ENCODE data around the gene SEC14L6.
"Not testable (repeated sequence)": the region's sequence is repeated elsewhere in the genome, so short reads cannot be mapped to it uniquely, and the experiment has no call there.

SEC14L6 gene

DNA sequence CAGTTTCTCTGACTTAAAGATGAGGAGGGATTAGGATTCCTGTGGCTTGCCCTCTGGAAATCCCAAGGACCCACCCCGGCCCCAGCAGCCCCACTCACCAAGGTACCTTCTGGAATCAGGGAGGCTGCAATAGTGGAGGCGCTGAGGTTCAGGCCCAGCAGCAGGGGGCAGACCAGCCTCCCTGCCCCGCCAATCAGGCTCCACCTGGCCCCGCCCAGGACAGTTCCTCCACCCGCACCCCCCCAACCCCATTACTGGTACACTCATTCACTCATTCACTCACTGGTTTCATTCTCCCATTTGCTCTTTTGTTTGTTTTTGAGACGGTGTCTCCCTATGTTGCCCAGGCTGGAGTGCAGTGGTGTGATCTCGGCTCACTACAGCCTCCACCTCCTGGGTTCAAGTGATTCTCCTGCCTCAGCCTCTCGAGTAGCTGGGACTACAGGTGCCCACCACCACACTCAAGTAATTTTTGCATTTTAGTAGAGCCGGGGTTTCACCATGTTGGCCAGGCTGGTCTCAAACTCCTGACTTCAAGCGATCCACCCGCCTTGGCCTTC lies 14.2 kb upstream of the SEC14L6 start:
- H3K4me3 ChIP-seq (replicated peaks; ENCODE audit: low read depth, low read length); DNase-seq (ENCODE audit: extremely low read depth, low read depth): not testable (repeated sequence)
- TF ChIP-seq, protein P1, sequence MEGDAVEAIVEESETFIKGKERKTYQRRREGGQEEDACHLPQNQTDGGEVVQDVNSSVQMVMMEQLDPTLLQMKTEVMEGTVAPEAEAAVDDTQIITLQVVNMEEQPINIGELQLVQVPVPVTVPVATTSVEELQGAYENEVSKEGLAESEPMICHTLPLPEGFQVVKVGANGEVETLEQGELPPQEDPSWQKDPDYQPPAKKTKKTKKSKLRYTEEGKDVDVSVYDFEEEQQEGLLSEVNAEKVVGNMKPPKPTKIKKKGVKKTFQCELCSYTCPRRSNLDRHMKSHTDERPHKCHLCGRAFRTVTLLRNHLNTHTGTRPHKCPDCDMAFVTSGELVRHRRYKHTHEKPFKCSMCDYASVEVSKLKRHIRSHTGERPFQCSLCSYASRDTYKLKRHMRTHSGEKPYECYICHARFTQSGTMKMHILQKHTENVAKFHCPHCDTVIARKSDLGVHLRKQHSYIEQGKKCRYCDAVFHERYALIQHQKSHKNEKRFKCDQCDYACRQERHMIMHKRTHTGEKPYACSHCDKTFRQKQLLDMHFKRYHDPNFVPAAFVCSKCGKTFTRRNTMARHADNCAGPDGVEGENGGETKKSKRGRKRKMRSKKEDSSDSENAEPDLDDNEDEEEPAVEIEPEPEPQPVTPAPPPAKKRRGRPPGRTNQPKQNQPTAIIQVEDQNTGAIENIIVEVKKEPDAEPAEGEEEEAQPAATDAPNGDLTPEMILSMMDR (IDR thresholded peaks at IDR 0.05; ENCODE audit: low read depth, low read length, missing control alignments) = peak; percentile 20

DNA sequence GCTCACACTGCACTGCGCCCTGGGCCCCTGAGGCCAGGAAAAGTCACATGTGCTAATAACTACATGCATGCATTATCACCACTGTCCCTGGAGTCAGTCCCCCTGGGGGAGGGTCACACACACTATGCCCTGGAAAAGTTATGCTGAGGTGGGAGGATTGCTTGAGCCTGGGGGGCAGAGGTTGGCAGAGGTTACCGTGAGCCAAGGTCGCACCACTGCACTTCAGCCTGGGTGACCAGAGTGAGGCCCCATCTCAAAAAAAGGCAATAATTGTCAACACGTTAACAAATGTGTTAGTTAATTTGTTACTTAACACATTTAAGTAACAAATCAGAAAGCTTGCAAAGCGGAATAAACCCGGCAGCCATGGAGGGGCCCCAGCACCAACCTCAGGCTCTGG lies 13.3 kb upstream of the SEC14L6 start:
- no peak for DNase-seq (ENCODE audit: extremely low read depth, low read depth)
- TF ChIP-seq, protein P1 (IDR thresholded peaks at IDR 0.05; ENCODE audit: low read depth, low read length, missing control alignments) = no peak
- H3K4me3 ChIP-seq (replicated peaks; ENCODE audit: low read depth, low read length) = no peak overlapping the region

DNA sequence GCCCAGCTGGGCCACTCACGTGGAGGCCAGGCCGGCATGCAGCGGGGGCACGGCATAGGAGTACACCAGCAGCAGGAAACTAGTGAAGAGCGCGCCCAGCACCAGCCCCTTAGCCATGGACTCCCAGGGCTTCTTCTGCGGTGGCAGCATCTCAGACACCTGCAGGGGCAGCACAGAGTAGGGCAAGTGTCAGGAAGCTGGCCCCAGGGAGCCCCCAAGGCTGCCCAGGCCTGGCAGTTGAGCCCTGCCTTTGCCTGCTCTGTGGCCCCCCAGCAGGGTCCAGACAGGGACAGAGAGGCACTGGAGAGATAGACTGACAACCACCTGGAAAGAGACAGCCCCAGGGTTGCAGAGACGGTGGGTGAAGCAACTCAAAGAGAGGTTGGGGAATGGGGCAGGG lies 10.7 kb upstream of the SEC14L6 start:
- TF ChIP-seq, protein P1 (IDR thresholded peaks at IDR 0.05; ENCODE audit: low read depth, low read length, missing control alignments) = no peak

DNA sequence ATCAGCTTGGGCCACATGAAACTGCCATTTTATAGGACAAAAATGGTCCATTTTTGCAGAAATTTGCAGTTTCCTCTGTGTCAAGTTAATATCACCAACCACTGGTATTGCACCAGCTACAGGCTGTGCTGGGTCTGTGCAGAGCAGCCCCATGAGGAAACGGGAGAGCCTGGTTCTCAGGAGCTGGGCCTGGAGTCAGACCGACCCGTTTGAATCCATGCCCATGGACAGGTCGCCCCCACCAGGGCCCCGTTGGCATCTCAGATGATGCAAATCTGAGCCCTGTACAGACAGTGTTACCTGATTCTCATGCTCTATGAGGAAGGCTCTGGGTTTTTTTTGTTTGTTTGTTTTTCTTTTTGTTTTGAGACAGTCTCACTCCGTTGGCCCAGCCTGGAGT lies 9.8 kb upstream of the SEC14L6 start:
- DNase-seq (ENCODE audit: extremely low read depth, low read depth) = no peak
- TF ChIP-seq, protein P1 (IDR thresholded peaks at IDR 0.05; ENCODE audit: low read depth, low read length, missing control alignments) = no peak

More for the DNA sequence above, 10.7 kb upstream of the SEC14L6 start:
- DNase-seq (ENCODE audit: extremely low read depth, low read depth) = no peak
- no peak overlapping the region for H3K4me3 ChIP-seq (replicated peaks; ENCODE audit: low read depth, low read length)

DNA sequence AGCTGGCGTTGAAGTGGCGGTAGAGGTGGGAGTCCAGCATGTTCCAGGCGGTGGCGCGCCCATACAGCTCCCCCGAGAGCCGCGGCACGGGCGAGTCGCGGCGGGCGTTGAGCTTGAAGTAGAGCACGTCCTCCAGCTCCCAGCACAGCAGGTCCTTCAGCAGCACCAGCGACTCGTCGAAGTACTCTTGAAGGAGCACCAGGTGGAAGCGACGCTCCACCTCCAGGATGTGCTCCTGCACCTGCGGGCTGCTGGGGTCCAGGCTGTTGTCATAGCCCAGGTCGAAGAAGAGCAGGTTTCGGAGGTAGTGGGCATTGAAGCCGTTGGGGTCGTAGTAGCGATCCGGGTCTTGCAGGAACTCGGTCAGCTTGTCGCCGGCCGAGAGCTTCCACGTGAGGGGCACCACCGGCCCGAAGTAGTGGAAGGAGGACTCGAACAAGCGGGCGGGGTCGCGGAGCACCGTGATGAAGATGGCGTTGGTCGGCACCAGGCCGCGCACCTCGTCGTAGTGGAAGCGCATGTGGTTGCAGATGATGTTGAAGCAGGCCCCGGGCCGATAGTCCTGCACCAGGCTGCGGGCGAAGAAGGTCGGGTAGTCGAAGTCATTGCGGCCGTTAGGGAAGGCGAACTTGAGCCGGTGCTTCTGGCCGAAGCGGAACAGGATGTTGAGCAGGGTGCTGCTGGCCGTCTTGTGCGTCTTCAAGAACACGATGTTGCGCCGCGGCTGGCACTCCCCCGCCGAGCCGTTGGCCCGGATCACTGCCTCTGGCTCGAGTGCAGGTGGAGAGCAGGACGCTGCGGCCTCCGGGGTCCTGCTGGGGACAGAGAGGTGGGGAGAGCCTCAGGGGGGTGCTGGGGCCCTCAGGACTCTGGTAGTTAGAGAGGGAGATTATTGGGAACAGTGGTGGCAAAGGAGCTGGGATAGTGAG lies 9.0 kb upstream of the SEC14L6 start:
- no peak overlapping the region for H3K4me3 ChIP-seq (replicated peaks; ENCODE audit: low read depth, low read length)
- DNase-seq (ENCODE audit: extremely low read depth, low read depth) = no peak
- TF ChIP-seq, protein P1 (IDR thresholded peaks at IDR 0.05; ENCODE audit: low read depth, low read length, missing control alignments) = no peak

More for the DNA sequence above, 9.8 kb upstream of the SEC14L6 start:
- H3K4me3 ChIP-seq (replicated peaks; ENCODE audit: low read depth, low read length) = no peak overlapping the region

DNA sequence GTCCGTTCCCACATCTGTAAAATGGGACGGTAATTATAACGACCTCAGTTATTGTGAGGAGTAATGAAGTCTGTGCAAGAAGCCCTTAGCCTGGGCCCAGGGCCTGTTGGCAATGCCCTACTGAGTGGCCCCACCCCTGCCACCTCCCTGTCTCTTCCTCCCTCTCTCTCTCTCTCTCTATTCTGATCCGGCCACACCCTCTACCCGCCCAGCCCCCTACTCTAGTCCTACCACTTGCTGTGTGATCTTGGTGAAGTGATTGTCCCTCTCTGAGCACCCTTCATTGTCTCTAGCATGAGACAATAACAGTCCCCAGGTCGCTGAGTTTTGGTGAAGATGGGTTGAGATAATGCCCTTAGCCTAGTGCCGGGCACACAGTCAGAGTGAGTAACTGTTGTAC lies 7.4 kb upstream of the SEC14L6 start:
- no peak for DNase-seq (ENCODE audit: extremely low read depth, low read depth)
- H3K4me3 ChIP-seq (replicated peaks; ENCODE audit: low read depth, low read length) = no peak overlapping the region
- TF ChIP-seq, protein P1 (IDR thresholded peaks at IDR 0.05; ENCODE audit: low read depth, low read length, missing control alignments) = no peak

Measured in HFF-Myc (cell line).